ENCODE results near the gene PEPD.
A peak's percentile ranks its signal among the peaks of the same experiment; 100 is the strongest.

Gene PEPD

DNA sequence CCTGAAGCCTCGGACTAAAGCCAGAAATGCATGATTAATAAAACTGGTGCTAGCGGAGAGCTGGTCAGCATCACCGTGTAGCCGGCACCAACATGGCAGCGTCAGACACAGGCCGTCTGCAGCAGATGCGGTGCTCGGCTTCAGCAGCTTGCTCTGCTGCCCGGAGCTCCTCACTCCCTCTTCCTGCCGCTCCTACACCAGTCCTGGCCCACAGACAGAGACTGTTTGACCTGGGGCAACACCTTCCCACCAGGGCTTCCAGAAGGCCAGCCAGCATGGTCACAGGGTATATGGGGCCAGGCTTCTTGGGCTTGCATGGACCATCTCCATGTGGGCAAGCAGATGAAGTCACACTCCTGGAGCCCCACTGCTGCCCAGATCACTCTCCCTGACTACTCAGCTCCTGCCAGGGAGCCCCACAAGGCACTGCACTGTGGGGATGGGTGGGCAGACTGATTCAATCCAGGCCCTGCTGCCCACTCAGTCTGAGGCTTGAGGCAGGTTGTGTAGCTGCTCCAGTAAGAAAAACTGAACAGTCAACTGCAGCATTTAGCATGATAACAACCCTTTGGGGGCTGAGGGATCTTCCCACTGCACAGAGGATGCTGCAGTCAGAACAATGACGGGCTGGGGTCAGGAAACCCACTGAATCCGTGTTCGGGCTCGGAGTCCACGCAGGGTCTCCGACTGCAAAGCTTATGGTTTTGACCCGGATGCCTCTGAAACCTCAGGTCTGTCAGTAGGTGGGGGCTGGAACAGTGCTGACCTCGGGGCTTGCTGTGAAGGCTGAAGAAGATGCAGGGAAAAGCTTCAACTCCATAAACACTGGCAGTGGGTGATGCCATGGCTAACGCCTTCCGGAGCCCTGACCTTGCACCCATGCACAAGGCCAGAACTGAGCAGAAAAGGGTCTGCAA lies 102.5 kb downstream of the PEPD start:
- H3K27me3 Mint-ChIP-seq: no peaks in the 10 kb centered on the region
- no peak overlapping the region for H3K27ac Mint-ChIP-seq
- H3K4me3 Mint-ChIP-seq: no peak overlapping the region
- H3K9me3 Mint-ChIP-seq (ENCODE audit: low read depth): no peaks in the 10 kb centered on the region
- no peaks in the 10 kb centered on the region for H3K36me3 Mint-ChIP-seq
- peaks cover 6% of the 10 kb centered on the region for H3K4me1 Mint-ChIP-seq (ENCODE audit: low read depth)

DNA sequence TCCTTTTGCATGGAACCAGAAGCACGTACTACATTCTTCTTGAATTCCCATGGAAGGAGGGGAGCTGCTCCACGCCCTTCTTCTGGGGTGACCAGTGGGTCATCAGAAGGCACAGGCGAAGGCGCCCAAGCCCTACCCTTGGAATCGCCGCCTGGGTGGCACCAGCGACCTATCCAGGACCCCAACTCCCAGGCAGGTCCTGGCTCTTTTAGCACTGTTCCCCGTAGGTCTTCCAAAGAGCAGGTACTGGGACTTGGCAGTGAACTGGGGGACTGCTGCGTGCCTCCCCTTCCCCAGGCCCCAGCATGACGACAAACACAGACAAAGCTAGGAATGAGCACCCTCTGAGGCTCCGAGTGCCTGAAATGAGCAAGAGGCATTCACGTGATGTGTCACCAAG lies 103.1 kb downstream of the PEPD start:
- H3K27ac Mint-ChIP-seq: no peak overlapping the region

DNA sequence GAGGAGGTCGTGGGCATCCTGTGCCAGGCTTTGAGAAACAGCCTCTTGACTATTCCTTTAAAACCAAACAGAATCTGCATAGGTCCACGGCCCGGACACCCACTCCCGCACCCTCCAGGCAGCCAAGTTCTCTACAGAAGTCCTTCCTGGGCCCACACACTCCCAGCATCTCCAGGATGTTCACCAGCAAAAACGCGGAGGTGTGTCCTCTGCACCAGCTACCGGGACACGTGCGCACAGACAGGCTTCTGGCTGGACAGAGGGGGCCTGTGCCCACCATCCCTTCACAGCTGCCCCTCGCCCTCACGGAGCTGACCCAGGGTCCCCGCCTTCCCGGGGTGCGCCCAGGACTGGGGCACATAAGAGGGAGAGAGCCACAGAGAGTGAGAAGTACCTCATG lies 103.8 kb downstream of the PEPD start:
- no peak overlapping the region for H3K27ac Mint-ChIP-seq
- no peaks in the 10 kb centered on the region for H3K36me3 Mint-ChIP-seq
- peaks cover 6% of the 10 kb centered on the region for H3K4me1 Mint-ChIP-seq (ENCODE audit: low read depth)
- H3K9me3 Mint-ChIP-seq (ENCODE audit: low read depth): no peaks in the 10 kb centered on the region
- no peak overlapping the region for H3K4me3 Mint-ChIP-seq
- no peaks in the 10 kb centered on the region for H3K27me3 Mint-ChIP-seq

More for the DNA sequence above, 103.1 kb downstream of the PEPD start:
- no peaks in the 10 kb centered on the region for H3K27me3 Mint-ChIP-seq
- no peaks in the 10 kb centered on the region for H3K9me3 Mint-ChIP-seq (ENCODE audit: low read depth)
- H3K4me3 Mint-ChIP-seq: no peak overlapping the region
- H3K36me3 Mint-ChIP-seq: no peaks in the 10 kb centered on the region
- H3K4me1 Mint-ChIP-seq (ENCODE audit: low read depth): peaks cover 6% of the 10 kb centered on the region

DNA sequence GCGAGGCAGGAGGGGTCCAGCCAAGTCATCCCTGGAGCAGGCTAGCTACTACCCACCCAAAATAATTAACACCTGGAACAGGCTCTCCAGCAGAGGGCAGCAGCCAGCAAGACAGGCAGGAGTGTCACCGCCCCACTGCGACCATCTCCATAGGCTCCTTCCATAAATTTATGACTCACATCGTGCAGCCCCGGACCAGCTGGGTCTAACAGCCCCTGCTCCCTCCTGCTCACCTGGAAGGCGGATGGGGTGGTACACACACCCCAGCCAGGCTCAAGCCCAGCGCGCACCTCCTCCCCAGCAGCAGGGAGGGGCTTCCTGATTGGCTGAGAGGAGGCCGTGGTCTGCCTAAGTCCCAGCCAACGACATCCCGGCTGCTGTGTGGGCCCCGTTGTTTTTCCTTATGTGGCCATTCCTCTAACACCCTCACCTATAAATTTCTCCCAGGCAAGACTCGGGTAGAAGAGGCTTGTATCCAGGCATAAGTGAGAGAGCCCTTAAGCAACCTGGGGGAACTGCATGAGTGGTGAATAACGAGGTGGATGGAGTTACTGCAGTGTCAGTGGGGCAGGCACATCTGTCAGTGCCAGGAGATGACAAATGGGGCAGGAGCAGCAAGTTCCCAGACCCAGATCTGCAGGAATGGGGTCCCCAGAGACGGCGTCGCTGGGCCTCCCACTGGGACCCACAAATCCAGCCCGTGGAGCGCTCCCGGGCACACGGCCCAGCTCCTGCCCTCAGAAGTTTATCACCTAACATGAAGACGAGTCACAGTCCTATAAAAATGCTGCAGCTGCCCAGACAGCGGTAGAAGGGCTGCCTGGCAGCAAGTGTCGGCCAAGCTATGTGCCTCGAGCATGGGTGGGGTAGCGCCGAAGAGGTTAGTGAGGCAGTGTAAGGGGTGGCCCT lies 105.0 kb downstream of the PEPD start:
- Mint-ChIP-seq H3K27ac (no peak overlapping the region), H3K27me3 (no peaks in the 10 kb centered on the region), H3K4me1 (ENCODE audit: low read depth) (peaks cover 6% of the 10 kb centered on the region), H3K36me3 (no peaks in the 10 kb centered on the region), H3K9me3 (ENCODE audit: low read depth) (no peaks in the 10 kb centered on the region), H3K4me3 (peak overlapping the region; percentile 73)

DNA sequence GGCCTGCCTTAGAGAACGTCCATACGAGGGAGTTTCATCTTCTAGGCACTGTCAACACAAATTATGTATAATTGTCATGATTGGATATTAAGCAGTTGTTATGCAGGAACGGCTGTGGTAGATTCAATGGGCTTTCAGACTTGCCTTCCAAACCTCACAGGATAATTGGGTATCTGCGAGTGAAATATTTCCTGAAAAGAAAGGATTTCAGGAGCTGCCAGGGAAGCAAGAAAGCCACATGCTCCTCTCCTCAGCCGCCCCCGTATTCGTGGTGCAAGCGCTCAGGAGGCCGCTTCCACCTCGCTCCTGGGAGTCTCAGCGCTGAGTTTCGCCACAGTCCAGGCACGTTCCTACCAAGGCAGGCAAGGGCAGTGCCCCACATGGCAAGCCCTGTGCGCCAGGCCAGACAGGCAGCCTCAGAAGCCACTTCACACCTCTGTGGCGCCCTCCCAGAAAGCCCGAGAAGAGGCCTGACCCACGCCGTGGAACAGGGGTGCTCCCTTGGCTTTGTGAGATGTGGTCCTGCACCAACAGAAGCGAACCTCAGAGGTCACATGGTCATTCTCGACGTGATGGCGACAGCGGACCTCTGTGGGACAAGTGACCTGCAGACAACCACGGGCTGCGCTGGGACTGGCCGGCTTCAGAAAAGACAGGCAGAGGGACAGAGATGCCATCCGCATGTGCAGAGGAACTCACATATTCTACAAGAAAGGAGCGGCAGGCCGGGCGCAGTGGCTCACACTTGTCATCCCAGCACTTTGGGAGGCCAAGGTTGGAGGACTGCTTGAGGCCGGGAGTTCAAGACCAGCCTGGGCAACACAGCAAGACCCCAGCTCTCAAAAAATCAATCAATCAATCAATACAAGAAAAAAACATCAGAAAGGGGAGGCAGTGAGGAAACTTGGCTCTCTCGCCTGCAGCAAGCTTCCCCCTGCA lies 106.7 kb downstream of the PEPD start:
- Mint-ChIP-seq H3K36me3 (no peaks in the 10 kb centered on the region), H3K4me3 (no peak overlapping the region), H3K9me3 (ENCODE audit: low read depth) (no peaks in the 10 kb centered on the region), H3K27me3 (no peaks in the 10 kb centered on the region), H3K4me1 (ENCODE audit: low read depth) (peaks cover 6% of the 10 kb centered on the region), H3K27ac (no peak overlapping the region)

DNA sequence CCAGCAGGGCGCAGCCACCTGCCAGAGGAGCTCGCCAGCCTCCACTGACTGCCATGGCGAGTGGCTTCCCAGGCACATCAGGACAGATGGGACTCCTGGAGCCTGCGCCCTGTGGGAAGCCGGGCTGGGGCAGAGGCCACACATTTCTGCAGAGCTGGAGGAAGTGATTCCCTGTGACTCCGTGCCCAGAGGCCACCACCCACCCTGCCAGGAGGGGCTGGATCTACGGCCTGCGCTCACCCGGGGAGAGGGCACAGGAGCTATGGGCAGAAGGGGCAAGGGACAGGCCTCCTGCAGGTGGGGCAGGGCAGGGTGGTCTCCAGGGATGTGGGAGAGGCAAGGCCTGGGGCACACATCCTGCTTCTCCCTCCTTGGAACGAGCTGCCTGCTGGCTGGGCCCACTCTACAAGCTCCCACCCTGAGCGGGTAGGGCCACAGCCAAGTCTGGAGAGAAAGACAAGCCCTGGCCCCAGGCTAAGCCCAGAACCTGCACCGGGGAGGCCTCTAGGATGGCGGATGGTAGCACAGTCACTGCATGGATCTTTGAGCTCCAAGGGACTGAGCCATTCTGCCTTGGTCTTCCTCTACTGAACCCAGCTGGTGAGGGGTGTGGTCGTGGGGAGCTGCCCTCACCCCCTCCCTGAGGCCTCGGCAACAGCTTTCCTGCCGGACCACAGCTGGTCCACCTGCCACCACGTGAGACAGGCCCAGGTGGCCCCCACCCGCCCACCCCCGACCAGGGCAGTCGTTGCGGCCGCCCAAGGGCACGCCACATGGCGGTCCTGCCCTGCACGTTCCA lies 107.5 kb downstream of the PEPD start:
- H3K9me3 Mint-ChIP-seq (ENCODE audit: low read depth): no peaks in the 10 kb centered on the region
- H3K4me1 Mint-ChIP-seq (ENCODE audit: low read depth): peaks cover 6% of the 10 kb centered on the region
- no peaks in the 10 kb centered on the region for H3K27me3 Mint-ChIP-seq
- no peak overlapping the region for H3K4me3 Mint-ChIP-seq
- no peaks in the 10 kb centered on the region for H3K36me3 Mint-ChIP-seq
- H3K27ac Mint-ChIP-seq: no peak overlapping the region

DNA sequence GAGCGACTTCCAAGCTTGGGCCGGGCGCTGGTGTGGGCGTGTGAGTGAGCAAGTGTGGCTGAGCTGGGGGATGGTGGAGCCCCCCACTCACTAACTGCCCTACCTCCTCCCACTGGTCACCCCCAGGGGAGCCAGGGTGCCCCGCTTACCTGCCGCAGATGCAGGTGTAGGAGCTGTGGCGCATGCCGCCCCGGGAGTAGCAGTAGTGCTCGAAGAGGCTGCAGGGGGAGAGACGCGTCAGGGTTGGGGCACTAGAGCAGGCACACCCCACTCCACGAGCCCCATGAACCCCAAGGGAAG lies 108.2 kb downstream of the PEPD start:
- no peak overlapping the region for H3K4me3 Mint-ChIP-seq
- H3K27ac Mint-ChIP-seq: no peak overlapping the region
- no peaks in the 10 kb centered on the region for H3K36me3 Mint-ChIP-seq
- H3K4me1 Mint-ChIP-seq (ENCODE audit: low read depth): peaks cover 6% of the 10 kb centered on the region
- H3K9me3 Mint-ChIP-seq (ENCODE audit: low read depth): no peaks in the 10 kb centered on the region
- no peaks in the 10 kb centered on the region for H3K27me3 Mint-ChIP-seq

DNA sequence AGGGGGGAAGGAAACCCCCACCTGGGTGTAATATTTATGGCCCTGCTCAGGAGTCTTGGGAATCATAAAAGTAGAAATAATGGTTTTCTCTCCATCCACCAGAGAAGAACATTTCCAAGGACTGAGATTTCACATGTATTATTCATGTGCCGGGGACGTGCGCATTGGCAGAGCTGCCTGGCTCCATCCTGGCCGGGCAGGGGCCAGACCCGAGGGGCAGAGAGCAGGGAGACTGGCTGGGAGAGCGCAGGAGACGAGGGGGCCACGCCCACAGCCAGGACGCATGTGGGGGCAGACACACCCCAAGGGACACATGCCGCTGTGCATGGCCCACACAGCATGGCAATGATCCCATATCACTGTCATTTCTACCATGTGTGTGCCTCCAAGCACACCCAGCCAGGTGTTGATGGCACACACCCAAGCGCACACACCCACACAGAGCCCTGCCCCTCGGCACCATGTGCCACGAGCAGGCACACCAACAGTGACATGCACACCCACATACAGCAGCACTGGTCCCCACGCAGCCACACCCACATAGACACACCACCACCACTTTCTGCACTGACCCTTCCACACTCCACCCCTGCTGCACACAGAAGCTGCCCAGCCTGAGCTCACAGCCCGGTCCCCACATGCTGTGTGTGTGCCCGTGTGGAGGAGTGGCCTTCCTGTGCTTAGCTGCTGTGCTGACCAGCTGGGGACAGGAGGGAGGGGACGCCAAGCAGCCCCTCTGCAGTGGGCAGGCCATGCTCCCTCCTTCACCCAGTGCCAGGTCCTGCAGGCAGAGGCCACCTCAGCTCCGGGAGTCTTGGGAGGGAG lies 108.8 kb downstream of the PEPD start:
- H3K27me3 Mint-ChIP-seq: no peaks in the 10 kb centered on the region
- H3K36me3 Mint-ChIP-seq: no peaks in the 10 kb centered on the region
- no peak overlapping the region for H3K4me3 Mint-ChIP-seq
- H3K4me1 Mint-ChIP-seq (ENCODE audit: low read depth): peaks cover 6% of the 10 kb centered on the region
- no peaks in the 10 kb centered on the region for H3K9me3 Mint-ChIP-seq (ENCODE audit: low read depth)
- H3K27ac Mint-ChIP-seq: no peak overlapping the region

DNA sequence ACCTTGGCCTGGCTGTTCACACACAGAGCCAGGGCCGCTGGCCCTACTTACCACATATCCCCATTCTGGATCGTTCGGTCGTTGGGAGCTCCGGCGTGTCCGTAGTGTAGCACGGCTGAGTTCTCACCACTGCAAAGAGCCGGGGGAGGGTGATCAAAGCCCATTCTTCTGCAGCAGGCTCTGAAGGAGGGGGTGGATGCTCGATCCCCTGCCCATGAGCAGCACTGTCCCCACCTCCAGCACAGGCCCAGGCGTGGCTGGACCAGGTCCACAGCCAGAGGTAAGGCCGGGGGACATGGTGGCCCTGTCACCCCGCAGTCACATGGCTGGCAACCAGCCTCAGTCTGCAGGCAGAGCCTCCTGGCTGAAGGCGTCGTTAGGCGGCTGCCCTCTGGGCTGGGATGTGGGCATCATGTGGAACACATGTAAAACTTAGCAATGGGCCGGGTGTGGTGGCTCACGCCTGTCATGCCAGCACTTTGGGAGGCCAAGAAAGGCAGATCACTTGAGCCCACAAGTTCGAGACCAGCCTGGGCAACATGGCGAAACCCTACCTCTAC lies 109.9 kb downstream of the PEPD start:
- Mint-ChIP-seq H3K4me3 (no peak overlapping the region), H3K27ac (no peak overlapping the region), H3K27me3 (no peaks in the 10 kb centered on the region), H3K4me1 (ENCODE audit: low read depth) (peaks cover 6% of the 10 kb centered on the region), H3K9me3 (ENCODE audit: low read depth) (no peaks in the 10 kb centered on the region), H3K36me3 (no peaks in the 10 kb centered on the region)

DNA sequence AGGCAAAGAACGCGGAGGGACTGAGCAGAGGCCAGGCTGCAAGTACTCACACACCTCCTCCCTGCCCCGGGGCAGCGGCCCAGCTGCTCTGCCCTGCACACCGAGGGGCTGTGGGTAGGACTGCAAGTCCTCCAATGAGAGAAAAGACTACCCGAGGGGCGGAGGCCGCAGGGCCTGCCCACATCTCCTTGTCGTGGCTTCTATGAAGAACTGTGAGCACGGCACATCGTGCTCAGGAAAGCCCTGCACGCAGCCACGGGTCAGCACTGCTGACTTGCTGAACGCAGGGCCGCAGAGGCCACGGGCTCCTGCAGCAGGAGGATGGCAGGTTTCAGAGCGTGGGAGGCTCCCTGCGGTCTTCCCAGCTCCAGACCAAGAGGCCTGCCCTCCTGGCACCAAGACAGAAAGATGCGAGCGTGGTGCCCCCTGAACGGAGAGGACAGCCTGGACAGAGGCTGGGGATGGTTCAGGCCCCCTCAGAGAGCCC lies 110.6 kb downstream of the PEPD start:
- H3K27ac Mint-ChIP-seq: no peak overlapping the region
- no peaks in the 10 kb centered on the region for H3K27me3 Mint-ChIP-seq
- H3K4me1 Mint-ChIP-seq (ENCODE audit: low read depth): no peaks in the 10 kb centered on the region
- H3K9me3 Mint-ChIP-seq (ENCODE audit: low read depth): no peaks in the 10 kb centered on the region
- H3K4me3 Mint-ChIP-seq: no peak overlapping the region
- no peaks in the 10 kb centered on the region for H3K36me3 Mint-ChIP-seq

DNA sequence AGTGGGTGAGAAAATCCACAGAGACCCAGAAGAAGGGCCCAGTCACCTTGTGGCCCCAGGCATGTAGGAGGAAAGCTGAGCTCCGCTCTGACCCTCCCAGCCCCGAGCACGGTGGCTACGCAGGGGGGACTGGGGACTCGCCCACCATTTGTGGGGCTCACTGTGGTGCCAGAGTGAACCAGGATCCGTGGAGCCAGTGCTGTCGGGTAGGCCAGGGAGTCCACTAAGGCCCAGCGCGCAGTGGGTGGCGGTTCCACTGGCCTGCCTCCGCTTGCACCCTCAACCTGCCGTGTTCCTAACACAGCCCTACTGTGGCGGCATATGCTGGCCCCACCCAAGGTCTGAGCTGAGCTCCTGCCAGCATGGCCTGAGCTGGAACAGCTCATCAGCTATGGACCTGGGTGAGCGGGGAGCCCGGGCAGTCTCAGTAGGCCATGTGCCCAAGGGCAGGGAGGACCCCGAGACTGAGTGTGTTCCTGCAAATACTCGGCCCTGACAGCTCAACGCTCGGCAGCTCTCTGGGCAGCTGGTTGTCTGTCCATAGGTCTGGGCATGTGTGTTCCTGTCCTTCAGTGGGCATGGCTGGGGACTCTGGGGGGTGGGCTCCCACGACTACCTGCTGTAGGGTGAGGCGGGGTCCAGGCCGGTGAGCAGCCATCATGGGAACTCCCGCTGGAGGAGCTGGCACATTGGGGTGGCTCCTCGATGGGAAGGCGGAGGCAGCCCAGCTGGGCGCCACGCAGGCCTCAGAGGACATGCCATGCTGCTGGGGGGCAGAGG lies 111.5 kb downstream of the PEPD start:
- Mint-ChIP-seq H3K4me3 (no peak overlapping the region), H3K36me3 (no peaks in the 10 kb centered on the region), H3K9me3 (ENCODE audit: low read depth) (no peaks in the 10 kb centered on the region), H3K27ac (no peak overlapping the region), H3K4me1 (ENCODE audit: low read depth) (no peaks in the 10 kb centered on the region), H3K27me3 (no peaks in the 10 kb centered on the region)

DNA sequence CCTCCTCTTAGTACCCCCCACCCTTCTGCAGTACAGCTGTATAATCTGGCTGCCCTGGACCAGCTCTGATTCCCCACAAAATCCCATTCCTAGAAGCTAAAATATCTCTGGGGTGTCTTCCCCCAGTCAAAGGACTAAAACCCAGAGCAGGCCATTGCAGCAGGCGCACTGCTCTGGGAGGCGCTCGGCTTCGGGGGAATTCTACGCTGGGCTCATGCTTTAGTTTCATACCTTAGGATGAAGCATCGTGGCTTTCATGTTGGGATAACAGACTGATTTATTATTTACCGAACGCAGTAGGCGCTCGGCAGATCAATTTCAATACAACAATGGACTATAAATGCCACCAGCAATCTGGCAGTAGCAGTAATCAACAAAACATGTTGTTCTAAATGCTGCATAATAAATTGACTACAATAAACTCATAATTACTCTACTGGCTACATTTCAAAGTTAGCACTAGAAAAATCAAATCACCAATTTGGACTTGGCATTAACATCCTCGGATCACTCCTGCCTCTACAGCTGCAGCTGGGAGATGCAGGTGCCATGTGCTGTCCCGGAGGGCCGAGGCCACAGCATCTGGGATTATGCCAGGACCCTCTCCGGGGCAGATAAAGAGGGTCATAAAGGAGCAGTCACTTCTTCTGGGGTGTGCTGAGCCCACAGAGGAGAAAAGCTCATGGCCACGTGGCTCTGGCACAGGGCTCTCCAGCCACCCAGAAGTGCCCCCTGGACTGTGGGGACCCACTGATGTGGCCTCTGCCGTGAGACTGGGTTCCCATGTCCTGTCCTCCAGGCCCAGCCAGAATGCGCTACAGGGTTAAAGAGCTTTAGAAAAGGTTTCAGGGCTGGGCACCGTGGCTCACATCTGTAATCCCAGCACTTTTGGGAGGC lies 112.8 kb downstream of the PEPD start:
- Mint-ChIP-seq H3K4me1 (ENCODE audit: low read depth) (no peaks in the 10 kb centered on the region), H3K27me3 (no peaks in the 10 kb centered on the region), H3K27ac (no peak overlapping the region), H3K36me3 (no peaks in the 10 kb centered on the region), H3K4me3 (no peak overlapping the region), H3K9me3 (ENCODE audit: low read depth) (no peaks in the 10 kb centered on the region)
